ENCODE measurements around the gene HBP1. TPM values are rescaled to one million over a fixed set of nuclear protein-coding genes. Genes with fewer than 3 reads are reported as not detected.

HBP1 gene
- total RNA-seq, 1 experiment from 2014 or later: 31.0 TPM

- peaks cover 4% of the 10 kb centered on the region for H3K9me3 Mint-ChIP-seq
- ATAC-seq: no peak
These were observed 45.1 kb downstream of the HBP1 start for GRCh38 chr7:107213945-107214344.

GRCh38 chr7:107219563-107220244 lies 50.9 kb downstream of the HBP1 start:
- peaks cover 3% of the 10 kb centered on the region for H3K4me1 Mint-ChIP-seq

More at GRCh38 chr7:107213945-107214344, 45.1 kb downstream of the HBP1 start:
- POLR2A ChIA-PET: no interaction called here
- Mint-ChIP-seq H3K27me3 (ENCODE audit: low read depth) (no peaks in the 10 kb centered on the region), H3K27ac (no peak overlapping the region), H3K36me3 (peaks cover 6% of the 10 kb centered on the region), H3K4me1 (no peaks in the 10 kb centered on the region), H3K4me3 (no peak overlapping the region)
- DNase-seq (ENCODE audit: low spot score): no peak
- CTCF ChIA-PET: interaction anchor here (0.7 to 1.8 kb wide), 6 partner anchors 8 to 267 kb away, joined by 3 to 9 read pairs (median 4); no protein-coding TSS in a partner anchor
- TF ChIP-seq, protein P1, sequence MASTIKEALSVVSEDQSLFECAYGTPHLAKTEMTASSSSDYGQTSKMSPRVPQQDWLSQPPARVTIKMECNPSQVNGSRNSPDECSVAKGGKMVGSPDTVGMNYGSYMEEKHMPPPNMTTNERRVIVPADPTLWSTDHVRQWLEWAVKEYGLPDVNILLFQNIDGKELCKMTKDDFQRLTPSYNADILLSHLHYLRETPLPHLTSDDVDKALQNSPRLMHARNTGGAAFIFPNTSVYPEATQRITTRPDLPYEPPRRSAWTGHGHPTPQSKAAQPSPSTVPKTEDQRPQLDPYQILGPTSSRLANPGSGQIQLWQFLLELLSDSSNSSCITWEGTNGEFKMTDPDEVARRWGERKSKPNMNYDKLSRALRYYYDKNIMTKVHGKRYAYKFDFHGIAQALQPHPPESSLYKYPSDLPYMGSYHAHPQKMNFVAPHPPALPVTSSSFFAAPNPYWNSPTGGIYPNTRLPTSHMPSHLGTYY (CRISPR knock-in tag; IDR thresholded peaks at IDR 0.05): no peak
- TF ChIP-seq FOXK1 (CRISPR knock-in tag; IDR thresholded peaks at IDR 0.05): no peak
- no peak for TF ChIP-seq TEAD4 (CRISPR knock-in tag; IDR thresholded peaks at IDR 0.05)
- TF ChIP-seq ZBTB21 (CRISPR knock-in tag; IDR thresholded peaks at IDR 0.05; ENCODE audit: borderline replicate concordance): no peak
- no peak for TF ChIP-seq ZNF423 (CRISPR knock-in tag; IDR thresholded peaks at IDR 0.05)
- no peak for TF ChIP-seq ATF6 (CRISPR knock-in tag; IDR thresholded peaks at IDR 0.05)

GRCh38 chr7:107220356-107220755 lies 51.6 kb downstream of the HBP1 start:
- CTCF ChIA-PET: interaction anchor here (0.7 kb wide), 2 partner anchors 27 to 276 kb away, joined by 3 to 4 read pairs; no protein-coding TSS in a partner anchor
- DNase-seq (ENCODE audit: low spot score): no peak
- TF ChIP-seq ZNF396 (CRISPR knock-in tag; IDR thresholded peaks at IDR 0.05; ENCODE audit: borderline replicate concordance) (no peak), SP1 (CRISPR knock-in tag; conservative IDR thresholded peaks at IDR 0.05) (no peak), PRRX2 (CRISPR knock-in tag; IDR thresholded peaks at IDR 0.05) (no peak), FOXP1 (CRISPR knock-in tag; IDR thresholded peaks at IDR 0.05; ENCODE audit: borderline replicate concordance) (no peak), ZNF416 (CRISPR knock-in tag; IDR thresholded peaks at IDR 0.05) (no peak), MYBL2 (CRISPR knock-in tag; IDR thresholded peaks at IDR 0.05) (no peak), ZNF671 (CRISPR knock-in tag; IDR thresholded peaks at IDR 0.05) (no peak)
- TF ChIP-seq, protein P2, sequence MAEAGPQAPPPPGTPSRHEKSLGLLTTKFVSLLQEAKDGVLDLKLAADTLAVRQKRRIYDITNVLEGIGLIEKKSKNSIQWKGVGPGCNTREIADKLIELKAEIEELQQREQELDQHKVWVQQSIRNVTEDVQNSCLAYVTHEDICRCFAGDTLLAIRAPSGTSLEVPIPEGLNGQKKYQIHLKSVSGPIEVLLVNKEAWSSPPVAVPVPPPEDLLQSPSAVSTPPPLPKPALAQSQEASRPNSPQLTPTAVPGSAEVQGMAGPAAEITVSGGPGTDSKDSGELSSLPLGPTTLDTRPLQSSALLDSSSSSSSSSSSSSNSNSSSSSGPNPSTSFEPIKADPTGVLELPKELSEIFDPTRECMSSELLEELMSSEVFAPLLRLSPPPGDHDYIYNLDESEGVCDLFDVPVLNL (CRISPR knock-in tag; IDR thresholded peaks at IDR 0.05; ENCODE audit: borderline replicate concordance, low read depth): no peak
- TF ChIP-seq, protein P3, sequence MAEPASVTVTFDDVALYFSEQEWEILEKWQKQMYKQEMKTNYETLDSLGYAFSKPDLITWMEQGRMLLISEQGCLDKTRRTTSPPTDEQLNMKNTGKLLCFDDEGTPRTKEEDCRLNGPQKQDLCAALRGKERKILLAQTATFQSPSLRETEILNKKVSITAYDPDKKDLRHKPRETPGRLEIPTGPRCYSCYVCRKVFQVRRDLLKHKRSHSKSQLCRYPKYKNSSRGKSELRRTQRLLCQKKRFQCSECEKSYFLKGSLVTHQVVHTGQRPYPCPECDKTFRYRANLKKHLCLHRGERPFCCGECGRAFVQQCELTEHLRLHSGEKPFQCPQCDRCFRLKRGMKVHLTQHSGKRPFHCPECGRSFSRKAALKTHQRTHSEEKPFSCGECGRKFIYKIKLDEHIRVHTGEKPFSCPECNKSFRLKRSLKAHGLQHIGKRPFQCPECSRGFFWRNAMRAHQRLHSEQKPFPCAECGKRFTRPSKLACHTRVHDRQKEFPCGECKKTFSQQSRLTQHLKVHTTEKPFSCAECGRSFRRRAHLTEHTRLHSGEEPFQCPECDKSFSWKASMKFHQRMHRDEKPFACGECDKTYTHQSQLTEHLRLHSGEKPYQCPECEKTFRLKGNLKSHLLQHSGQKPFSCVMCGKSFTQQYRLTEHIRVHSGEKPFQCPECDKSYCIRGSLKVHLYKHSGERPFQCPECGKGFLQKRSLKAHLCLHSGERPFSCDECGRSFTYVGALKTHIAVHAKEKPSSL (CRISPR knock-in tag; conservative IDR thresholded peaks at IDR 0.05): no peak
- TF ChIP-seq, protein P4, sequence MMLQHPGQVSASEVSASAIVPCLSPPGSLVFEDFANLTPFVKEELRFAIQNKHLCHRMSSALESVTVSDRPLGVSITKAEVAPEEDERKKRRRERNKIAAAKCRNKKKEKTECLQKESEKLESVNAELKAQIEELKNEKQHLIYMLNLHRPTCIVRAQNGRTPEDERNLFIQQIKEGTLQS (CRISPR knock-in tag; conservative IDR thresholded peaks at IDR 0.05): no peak

More at GRCh38 chr7:107219563-107220244, 50.9 kb downstream of the HBP1 start:
- Mint-ChIP-seq H3K27ac (no peak overlapping the region), H3K36me3 (no peaks in the 10 kb centered on the region), H3K9me3 (peaks cover 4% of the 10 kb centered on the region), H3K27me3 (ENCODE audit: low read depth) (no peaks in the 10 kb centered on the region), H3K4me3 (no peak overlapping the region)
- ChIA-PET CTCF (interaction anchor here (0.7 kb wide), 2 partner anchors 26 to 275 kb away, joined by 3 to 4 read pairs; no protein-coding TSS in a partner anchor), POLR2A (no interaction called here)
- DNase-seq (ENCODE audit: low spot score) (no peak), ATAC-seq (no peak)
- TF ChIP-seq, protein P5, sequence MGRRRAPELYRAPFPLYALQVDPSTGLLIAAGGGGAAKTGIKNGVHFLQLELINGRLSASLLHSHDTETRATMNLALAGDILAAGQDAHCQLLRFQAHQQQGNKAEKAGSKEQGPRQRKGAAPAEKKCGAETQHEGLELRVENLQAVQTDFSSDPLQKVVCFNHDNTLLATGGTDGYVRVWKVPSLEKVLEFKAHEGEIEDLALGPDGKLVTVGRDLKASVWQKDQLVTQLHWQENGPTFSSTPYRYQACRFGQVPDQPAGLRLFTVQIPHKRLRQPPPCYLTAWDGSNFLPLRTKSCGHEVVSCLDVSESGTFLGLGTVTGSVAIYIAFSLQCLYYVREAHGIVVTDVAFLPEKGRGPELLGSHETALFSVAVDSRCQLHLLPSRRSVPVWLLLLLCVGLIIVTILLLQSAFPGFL (CRISPR knock-in tag; IDR thresholded peaks at IDR 0.05; ENCODE audit: borderline replicate concordance): no peak
- TF ChIP-seq TP53 (CRISPR knock-in tag; IDR thresholded peaks at IDR 0.05): no peak
- TF ChIP-seq SP1 (CRISPR knock-in tag; conservative IDR thresholded peaks at IDR 0.05): no peak
- no peak for TF ChIP-seq NFE2L1 (CRISPR knock-in tag; IDR thresholded peaks at IDR 0.05)
- TF ChIP-seq ATF1 (CRISPR knock-in tag; IDR thresholded peaks at IDR 0.05): no peak
- no peak for TF ChIP-seq TEAD4 (CRISPR knock-in tag; IDR thresholded peaks at IDR 0.05)
- TF ChIP-seq, protein P6, sequence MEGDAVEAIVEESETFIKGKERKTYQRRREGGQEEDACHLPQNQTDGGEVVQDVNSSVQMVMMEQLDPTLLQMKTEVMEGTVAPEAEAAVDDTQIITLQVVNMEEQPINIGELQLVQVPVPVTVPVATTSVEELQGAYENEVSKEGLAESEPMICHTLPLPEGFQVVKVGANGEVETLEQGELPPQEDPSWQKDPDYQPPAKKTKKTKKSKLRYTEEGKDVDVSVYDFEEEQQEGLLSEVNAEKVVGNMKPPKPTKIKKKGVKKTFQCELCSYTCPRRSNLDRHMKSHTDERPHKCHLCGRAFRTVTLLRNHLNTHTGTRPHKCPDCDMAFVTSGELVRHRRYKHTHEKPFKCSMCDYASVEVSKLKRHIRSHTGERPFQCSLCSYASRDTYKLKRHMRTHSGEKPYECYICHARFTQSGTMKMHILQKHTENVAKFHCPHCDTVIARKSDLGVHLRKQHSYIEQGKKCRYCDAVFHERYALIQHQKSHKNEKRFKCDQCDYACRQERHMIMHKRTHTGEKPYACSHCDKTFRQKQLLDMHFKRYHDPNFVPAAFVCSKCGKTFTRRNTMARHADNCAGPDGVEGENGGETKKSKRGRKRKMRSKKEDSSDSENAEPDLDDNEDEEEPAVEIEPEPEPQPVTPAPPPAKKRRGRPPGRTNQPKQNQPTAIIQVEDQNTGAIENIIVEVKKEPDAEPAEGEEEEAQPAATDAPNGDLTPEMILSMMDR (IDR thresholded peaks at IDR 0.05): no peak

More at GRCh38 chr7:107220356-107220755, 51.6 kb downstream of the HBP1 start:
- H3K4me1 Mint-ChIP-seq: peaks cover 3% of the 10 kb centered on the region
- H3K4me3 Mint-ChIP-seq: no peak overlapping the region
- no peak overlapping the region for H3K27ac Mint-ChIP-seq
- POLR2A ChIA-PET: interaction anchor here (0.7 kb wide), 1 partner anchor 1049 kb away, joined by 5 read pairs; no protein-coding TSS in a partner anchor
- no peaks in the 10 kb centered on the region for H3K9me3 Mint-ChIP-seq
- no peaks in the 10 kb centered on the region for H3K27me3 Mint-ChIP-seq (ENCODE audit: low read depth)
- ATAC-seq: no peak; the same call in 1 of the 2 replicates
- no peaks in the 10 kb centered on the region for H3K36me3 Mint-ChIP-seq
